KMS-11 (cell line): ENCODE results near the gene PRKCE.

Experiments used
- H2AFZ ChIP-seq: fragments of 200-600 bp; sonication (generic); 2 replicates; pipeline ENCODE4 v1.6.1; 2016; ENCODE audit warnings: antibody characterized with exemption, mixed run types, low read depth
- H3K27ac ChIP-seq: fragments of 200-600 bp; sonication (generic); 2 replicates; pipeline ENCODE4 v1.6.1; 2016; ENCODE audit warnings: mild to moderate bottlenecking, mixed run types
- H3K27me3 ChIP-seq: fragments of 200-600 bp; sonication (generic); 2 replicates; pipeline ENCODE4 v1.6.1; 2017; ENCODE audit warnings: mild to moderate bottlenecking, low read depth, mixed run types, moderate library complexity; ENCODE audit not compliant: insufficient read depth
- H3K36me3 ChIP-seq: fragments of 200-600 bp; sonication (generic); 2 replicates; pipeline ENCODE4 v1.6.1; 2017; ENCODE audit warnings: mild to moderate bottlenecking, mixed run types; ENCODE audit not compliant: insufficient read depth
- H3K4me1 ChIP-seq: fragments of 200-600 bp; sonication (generic); 2 replicates; pipeline ENCODE4 v1.6.1; 2016; ENCODE audit warnings: mild to moderate bottlenecking, low read depth, mixed run types; ENCODE audit not compliant: poor library complexity, severe bottlenecking
- H3K4me2 ChIP-seq: fragments of 200-600 bp; sonication (generic); 2 replicates; pipeline ENCODE4 v1.7.0; 2016; ENCODE audit warnings: mild to moderate bottlenecking, mixed run types
- H3K4me3 ChIP-seq: fragments of 200-600 bp; sonication (generic); IDR thresholded peaks from 2 replicates; pipeline ENCODE4 v1.6.1; 2017; ENCODE audit warnings: low read depth, low read length, mixed read lengths; ENCODE audit not compliant: insufficient read depth
- H3K79me2 ChIP-seq: fragments of 200-600 bp; sonication (generic); 2 replicates; pipeline ENCODE4 v1.6.1; 2016; ENCODE audit warnings: low read depth, mixed run types; ENCODE audit not compliant: insufficient read depth
- H3K9ac ChIP-seq: fragments of 200-600 bp; sonication (generic); 2 replicates; pipeline ENCODE4 v1.6.1; 2016; ENCODE audit warnings: mild to moderate bottlenecking, mixed run types
- H4K20me1 ChIP-seq: fragments of 200-600 bp; sonication (generic); 2 replicates; pipeline ENCODE4 v1.6.1; 2016; ENCODE audit warnings: mild to moderate bottlenecking, mixed run types; ENCODE audit not compliant: insufficient read depth
- CTCF ChIP-seq: fragments of 200-600 bp; sonication (generic); conservative IDR thresholded peaks from 2 replicates; pipeline ENCODE4 v1.6.1; 2017; ENCODE audit warnings: low read depth, mild to moderate bottlenecking, antibody characterized with exemption, low read length, moderate library complexity, mixed read lengths

Gene PRKCE

GRCh38 chr2:45879406-45879805 lies 227.9 kb downstream of the PRKCE start:
- H3K4me1 ChIP-seq = no peaks in the 10 kb centered on the region
- H3K79me2 ChIP-seq = no peaks in the 10 kb centered on the region
- H3K27me3 ChIP-seq = no peaks in the 10 kb centered on the region
- H4K20me1 ChIP-seq = no peaks in the 10 kb centered on the region
- TF ChIP-seq CTCF = no peak
- H3K36me3 ChIP-seq = no peaks in the 10 kb centered on the region
- H3K27ac ChIP-seq = no peak overlapping the region
- no peak overlapping the region for H3K4me2 ChIP-seq
- no peak overlapping the region for H3K4me3 ChIP-seq
- H3K9ac ChIP-seq = no peak overlapping the region
- H2AFZ ChIP-seq = no peak overlapping the region

- Histone ChIP-seq H3K27ac (no peak overlapping the region), H3K9ac (no peak overlapping the region), H3K36me3 (no peaks in the 10 kb centered on the region), H3K4me2 (no peak overlapping the region), H4K20me1 (no peaks in the 10 kb centered on the region), H3K79me2 (no peaks in the 10 kb centered on the region), H3K4me3 (no peak overlapping the region), H3K27me3 (no peaks in the 10 kb centered on the region), H2AFZ (no peak overlapping the region), H3K4me1 (no peaks in the 10 kb centered on the region)
- no peak for TF ChIP-seq CTCF
Measured at GRCh38 chr2:45879936-45880335, 228.5 kb downstream of the PRKCE start.

- Histone ChIP-seq H3K79me2 (no peaks in the 10 kb centered on the region), H3K4me1 (no peaks in the 10 kb centered on the region), H3K9ac (no peak overlapping the region), H4K20me1 (no peaks in the 10 kb centered on the region), H3K4me2 (no peak overlapping the region), H2AFZ (no peak overlapping the region), H3K36me3 (no peaks in the 10 kb centered on the region), H3K27me3 (no peaks in the 10 kb centered on the region), H3K27ac (no peak overlapping the region), H3K4me3 (no peak overlapping the region)
- no peak for TF ChIP-seq CTCF
Measured at GRCh38 chr2:45881970-45882581, 230.6 kb downstream of the PRKCE start.

- Histone ChIP-seq H3K4me2 (no peak overlapping the region), H3K9ac (no peak overlapping the region), H3K27ac (no peak overlapping the region), H3K27me3 (no peaks in the 10 kb centered on the region), H3K4me3 (no peak overlapping the region), H4K20me1 (no peaks in the 10 kb centered on the region), H2AFZ (no peak overlapping the region), H3K4me1 (no peaks in the 10 kb centered on the region), H3K36me3 (no peaks in the 10 kb centered on the region), H3K79me2 (no peaks in the 10 kb centered on the region)
- TF ChIP-seq CTCF = no peak
Measured at GRCh38 chr2:45882707-45883602, 231.5 kb downstream of the PRKCE start.
